CD4-positive, alpha-beta memory T cell (primary cell): Measurements from ENCODE around the gene DNAJC30. TPM values are rescaled to one million over a fixed set of nuclear protein-coding genes. Genes with fewer than 3 reads are reported as not detected.
"Not testable (repeated sequence)": the region's sequence is repeated elsewhere in the genome, so short reads cannot be mapped to it uniquely, and the experiment has no call there.

ENCODE experiments used
- CTCF ChIA-PET: fragments of 350-600 bp; sonication (Branson Sonifier 250); formaldehyde crosslinking; loops from one replicate; lab custom pipeline; 2021; ENCODE audit warnings: inconsistent platforms; ENCODE audit not compliant: partially characterized antibody; lab: Charles Lee
- POLR2A ChIA-PET: fragments of 350-600 bp; sonication (Branson Sonifier 250); formaldehyde crosslinking; loops from one replicate; lab custom pipeline; 2021; ENCODE audit not compliant: partially characterized antibody; lab: Charles Lee
- DNase-seq, 5 donors: peaks; one replicate each; pipeline versions ENCODE4 v3.0.0 to v3.0.0-alpha.2; 2020 to 2022; ENCODE audit warnings: mixed read lengths in 1 of 5
- H3K27ac ChIP-seq: one replicate; pipeline ENCODE4 v1.7.0; 2013; ENCODE audit warnings: low read depth, low read length
- H3K27me3 ChIP-seq: 2 replicates; pipeline ENCODE4 v1.7.0; 2013; ENCODE audit warnings: mild to moderate bottlenecking, low read length, moderate library complexity; ENCODE audit not compliant: insufficient read depth
- H3K36me3 ChIP-seq: 2 replicates; pipeline ENCODE4 v1.7.0; 2013; ENCODE audit warnings: mild to moderate bottlenecking, low read length, moderate library complexity; ENCODE audit not compliant: insufficient read depth
- H3K4me1 ChIP-seq: 2 replicates; pipeline ENCODE4 v1.7.0; 2013; ENCODE audit warnings: mild to moderate bottlenecking, low read length, moderate library complexity; ENCODE audit not compliant: insufficient read depth
- H3K4me3 ChIP-seq, 2 donors: one replicate each; pipeline ENCODE4 v1.7.0; 2013; ENCODE audit warnings: low read length in 2 of 2, mild to moderate bottlenecking in 1 of 2
- H3K9me3 ChIP-seq, 2 donors: one replicate each; pipeline ENCODE4 v1.7.0; 2013; ENCODE audit warnings: low read length in 2 of 2, control low read depth in 1 of 2; ENCODE audit not compliant: control insufficient read depth in 1 of 2
- H3K27ac Mint-ChIP-seq, 7 donors: one replicate each; pipeline ENCODE4 v1.8.0; 2020 to 2021; ENCODE audit warnings: mixed read lengths in 7 of 7, mild to moderate bottlenecking in 6 of 7, inconsistent platforms in 3 of 7, moderate library complexity in 3 of 7
- H3K27me3 Mint-ChIP-seq, 2 donors: one replicate each; pipeline ENCODE4 v1.8.0; 2020 to 2021; ENCODE audit warnings: mixed read lengths in 2 of 2
- H3K36me3 Mint-ChIP-seq, 2 donors: one replicate each; pipeline ENCODE4 v1.8.0; 2020 to 2021; ENCODE audit warnings: mixed read lengths in 2 of 2, inconsistent platforms in 1 of 2, mild to moderate bottlenecking in 1 of 2
- H3K4me1 Mint-ChIP-seq, 4 donors: one replicate each; pipeline ENCODE4 v1.8.0; 2020 to 2021; ENCODE audit warnings: mixed read lengths in 4 of 4, mild to moderate bottlenecking in 1 of 4
- H3K4me3 Mint-ChIP-seq, 8 donors: one replicate each; pipeline ENCODE4 v1.8.0; 2020 to 2021; ENCODE audit warnings: mixed read lengths in 8 of 8, mild to moderate bottlenecking in 7 of 8, moderate library complexity in 6 of 8, inconsistent platforms in 3 of 8
- H3K9me3 Mint-ChIP-seq, 8 donors: one replicate each; pipeline ENCODE4 v1.8.0; 2020 to 2021; ENCODE audit warnings: mixed read lengths in 8 of 8, mild to moderate bottlenecking in 5 of 8, inconsistent platforms in 3 of 8, moderate library complexity in 1 of 8
- intact Hi-C: fragments of 100-400 bp; cut with micrococcal nuclease; formaldehyde crosslinking; loops from one replicate; pipeline ENCODE4 v1.15.1; 2023
- polyA plus RNA-seq, 2 donors: library from polyadenylated mRNA; unstranded; fragments of 300-500 nt; fragmentation: Illumina TruSeq; gene quantifications; one replicate each; pipeline ENCODE4 v1.2.3, GENCODE V29; 2021
- total RNA-seq, 2 experiments: library from RNA; stranded (reverse); gene quantifications; one replicate each; pipeline ENCODE4 v1.2.3, GENCODE V29; 2021

The DNAJC30 gene
- total and polyA plus RNA-seq, 4 experiments from 2014 or later, result 8.3 to 16.5 (median 12.8) TPM

DNA sequence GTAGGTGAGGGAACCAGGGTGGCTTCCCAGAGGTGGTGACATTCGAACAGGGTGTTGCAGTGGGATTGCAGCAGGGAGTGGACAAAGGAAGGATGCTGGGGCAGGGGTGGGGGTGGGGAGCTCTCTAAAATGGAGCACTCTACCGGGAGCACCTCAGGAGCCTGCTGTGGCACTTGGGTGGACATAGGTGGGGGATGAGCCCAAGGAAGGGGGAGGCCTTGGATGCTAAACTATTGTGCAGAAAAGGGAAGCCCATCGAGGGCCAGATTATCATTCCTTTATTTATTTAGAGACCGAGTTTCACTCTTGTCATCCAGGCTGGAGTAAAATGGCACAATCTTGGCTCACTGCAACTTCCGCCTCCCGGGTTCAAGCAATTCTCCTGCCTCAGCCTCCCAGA, 39.5 kb upstream of the DNAJC30 start:
- no peak for DNase-seq
- no peaks in the 10 kb centered on the region for H3K36me3 ChIP-seq
- no peak overlapping the region for H3K27ac ChIP-seq
- ChIA-PET CTCF (interaction anchor here (1.3 to 5.9 kb wide), 4 partner anchors 10 to 115 kb away, joined by 3 to 111 read pairs (median 4); partner anchors contain the start of gene ABHD11), POLR2A (no interaction called here)
- Mint-ChIP-seq H3K27ac (peak overlapping the region in 1 of 7 donors; percentile 22), H3K36me3 (no peaks in the 10 kb centered on the region), H3K9me3 (no peaks in the 10 kb centered on the region), H3K4me1 (peaks cover 8 to 17% (median 9%) of the 10 kb centered on the region in 4 donors), H3K4me3 (no peak overlapping the region), H3K27me3 (peaks cover under 1 to 2% of the 10 kb centered on the region in 2 donors)
- no peaks in the 10 kb centered on the region for H3K9me3 ChIP-seq
- H3K4me3 ChIP-seq, result no peak overlapping the region
- H3K27me3 ChIP-seq, result no peaks in the 10 kb centered on the region
- H3K4me1 ChIP-seq, result peaks cover 15% of the 10 kb centered on the region
- intact Hi-C loops, result no loop called here

GRCh38 chr7:73722182-73722581, 38.9 kb upstream of the DNAJC30 start:
- H3K27me3 Mint-ChIP-seq, H3K27me3 ChIP-seq, H3K36me3 Mint-ChIP-seq, H3K9me3 Mint-ChIP-seq, H3K4me3 Mint-ChIP-seq, DNase-seq, H3K4me3 ChIP-seq, H3K27ac ChIP-seq, H3K9me3 ChIP-seq, intact Hi-C loops, POLR2A ChIA-PET, H3K36me3 ChIP-seq: not testable (repeated sequence)
- Mint-ChIP-seq H3K4me1 (peaks cover 11 to 21% (median 14%) of the 10 kb centered on the region in 4 donors), H3K27ac (peak overlapping the region in 2 of 7 donors; percentile 22 to 71)
- CTCF ChIA-PET, result interaction anchor here (1.0 to 5.9 kb wide), 4 partner anchors 11 to 115 kb away, joined by 3 to 111 read pairs (median 4); partner anchors contain the start of gene ABHD11
- peaks cover 21% of the 10 kb centered on the region for H3K4me1 ChIP-seq

DNA sequence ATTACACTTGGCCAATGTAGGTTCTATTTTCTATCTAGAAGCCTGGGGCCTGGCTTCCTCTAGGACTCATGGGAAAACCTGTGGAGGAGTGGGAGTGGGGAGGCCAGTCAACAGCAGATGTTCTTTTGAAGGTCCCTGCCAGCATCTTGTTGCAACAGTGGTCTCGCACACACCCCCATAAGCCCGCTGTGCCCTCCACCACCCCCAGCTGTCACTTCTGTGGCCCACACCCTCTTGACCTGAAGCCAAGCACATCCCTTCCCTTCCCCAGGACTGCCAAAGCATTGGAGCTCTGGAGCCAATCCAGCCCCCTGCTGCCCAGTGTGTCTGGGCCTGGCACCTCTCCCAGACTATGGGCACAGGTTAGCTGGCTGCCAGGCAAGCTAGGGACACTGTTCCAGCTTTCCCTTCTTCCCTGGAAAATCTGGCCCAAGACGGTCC, 38.1 kb upstream of the DNAJC30 start:
- no peak overlapping the region for H3K27ac ChIP-seq

GRCh38 chr7:73720443-73720842, 37.2 kb upstream of the DNAJC30 start:
- H3K27me3 Mint-ChIP-seq, H3K9me3 ChIP-seq, H3K4me3 ChIP-seq, H3K9me3 Mint-ChIP-seq, DNase-seq, intact Hi-C loops, H3K27me3 ChIP-seq, H3K36me3 Mint-ChIP-seq, H3K36me3 ChIP-seq, H3K27ac ChIP-seq: not testable (repeated sequence)
- peaks cover 34% of the 10 kb centered on the region for H3K4me1 ChIP-seq
- H3K4me1 Mint-ChIP-seq, result peaks cover 14 to 29% (median 20%) of the 10 kb centered on the region in 4 donors
- ChIA-PET CTCF (interaction anchor here (1.2 to 1.3 kb wide), 3 partner anchors 14 to 114 kb away, joined by 3 to 8 read pairs (median 4); no protein-coding TSS in a partner anchor), POLR2A (interaction anchor here (1.2 to 2.1 kb wide), 3 partner anchors 15 to 18 kb away, joined by 3 to 10 read pairs (median 7); partner anchors contain the start of gene ABHD11)
- peak overlapping the region in 4 of 7 donors; percentile 44 to 90 (median 72) for H3K27ac Mint-ChIP-seq
- H3K4me3 Mint-ChIP-seq, result peak overlapping the region; percentile 70 to 86 (median 82)

More for the DNA sequence above, 38.1 kb upstream of the DNAJC30 start:
- CTCF ChIA-PET, result interaction anchor here (1.0 to 5.9 kb wide), 2 partner anchors 92 to 114 kb away, joined by 3 to 111 read pairs; no protein-coding TSS in a partner anchor
- Mint-ChIP-seq H3K4me3 (peak overlapping the region in 4 of 8 donors; percentile 47 to 64 (median 52)), H3K9me3 (no peaks in the 10 kb centered on the region), H3K27me3 (peaks cover 0 to 2% of the 10 kb centered on the region in 2 donors), H3K27ac (peak overlapping the region in 2 of 7 donors; percentile 71 to 75), H3K36me3 (no peaks in the 10 kb centered on the region), H3K4me1 (peaks cover 14 to 25% (median 17%) of the 10 kb centered on the region in 4 donors)
- H3K9me3 ChIP-seq, result no peaks in the 10 kb centered on the region
- peaks cover 29% of the 10 kb centered on the region for H3K4me1 ChIP-seq
- intact Hi-C loops, result no loop called here
- DNase-seq, result no peak
- H3K4me3 ChIP-seq, result no peak overlapping the region
- POLR2A ChIA-PET, result no interaction called here
- H3K27me3 ChIP-seq, result no peaks in the 10 kb centered on the region
- no peaks in the 10 kb centered on the region for H3K36me3 ChIP-seq

DNA sequence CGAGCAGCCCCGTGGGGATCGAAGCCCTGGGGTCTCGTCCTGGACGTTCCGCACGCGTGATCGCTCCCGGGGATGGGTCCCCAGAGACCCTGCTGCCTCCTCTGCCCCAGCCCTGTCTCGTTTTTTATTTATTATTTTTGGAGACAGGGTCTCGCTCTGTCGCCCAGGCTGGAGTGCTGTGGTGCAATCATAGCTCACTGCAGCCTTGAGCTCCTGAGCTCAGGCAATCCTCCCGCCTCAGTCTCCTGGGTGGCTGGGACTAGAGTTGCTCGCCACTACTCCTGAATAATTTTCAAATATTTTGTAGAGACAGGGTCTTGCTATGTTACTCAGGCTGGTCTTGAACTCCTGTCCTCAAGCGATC, 36.5 kb upstream of the DNAJC30 start:
- Mint-ChIP-seq H3K36me3 (no peaks in the 10 kb centered on the region), H3K27ac (peak overlapping the region in 4 of 7 donors; percentile 68 to 90 (median 70)), H3K4me3 (peak overlapping the region; percentile 70 to 86 (median 82)), H3K4me1 (peaks cover 14 to 29% (median 20%) of the 10 kb centered on the region in 4 donors), H3K27me3 (peaks cover 0 to 2% of the 10 kb centered on the region in 2 donors), H3K9me3 (no peaks in the 10 kb centered on the region)
- Histone ChIP-seq H3K4me1 (peaks cover 34% of the 10 kb centered on the region), H3K9me3 (no peaks in the 10 kb centered on the region), H3K4me3 (no peak overlapping the region), H3K27ac (no peak overlapping the region), H3K36me3 (no peaks in the 10 kb centered on the region), H3K27me3 (no peaks in the 10 kb centered on the region)
- intact Hi-C loops, result loop anchor here (1.0 to 5.0 kb wide), 2 partner anchors 19 to 52 kb away; partner anchors contain the start of genes ABHD11 and VPS37D
- peak in 1 of 5 donors; percentile 25 for DNase-seq
- ChIA-PET CTCF (interaction anchor here (1.2 to 1.3 kb wide), 3 partner anchors 15 to 113 kb away, joined by 3 to 8 read pairs (median 4); no protein-coding TSS in a partner anchor), POLR2A (interaction anchor here (1.2 to 2.1 kb wide), 3 partner anchors 14 to 19 kb away, joined by 3 to 10 read pairs (median 7); partner anchors contain the start of gene ABHD11)

DNA sequence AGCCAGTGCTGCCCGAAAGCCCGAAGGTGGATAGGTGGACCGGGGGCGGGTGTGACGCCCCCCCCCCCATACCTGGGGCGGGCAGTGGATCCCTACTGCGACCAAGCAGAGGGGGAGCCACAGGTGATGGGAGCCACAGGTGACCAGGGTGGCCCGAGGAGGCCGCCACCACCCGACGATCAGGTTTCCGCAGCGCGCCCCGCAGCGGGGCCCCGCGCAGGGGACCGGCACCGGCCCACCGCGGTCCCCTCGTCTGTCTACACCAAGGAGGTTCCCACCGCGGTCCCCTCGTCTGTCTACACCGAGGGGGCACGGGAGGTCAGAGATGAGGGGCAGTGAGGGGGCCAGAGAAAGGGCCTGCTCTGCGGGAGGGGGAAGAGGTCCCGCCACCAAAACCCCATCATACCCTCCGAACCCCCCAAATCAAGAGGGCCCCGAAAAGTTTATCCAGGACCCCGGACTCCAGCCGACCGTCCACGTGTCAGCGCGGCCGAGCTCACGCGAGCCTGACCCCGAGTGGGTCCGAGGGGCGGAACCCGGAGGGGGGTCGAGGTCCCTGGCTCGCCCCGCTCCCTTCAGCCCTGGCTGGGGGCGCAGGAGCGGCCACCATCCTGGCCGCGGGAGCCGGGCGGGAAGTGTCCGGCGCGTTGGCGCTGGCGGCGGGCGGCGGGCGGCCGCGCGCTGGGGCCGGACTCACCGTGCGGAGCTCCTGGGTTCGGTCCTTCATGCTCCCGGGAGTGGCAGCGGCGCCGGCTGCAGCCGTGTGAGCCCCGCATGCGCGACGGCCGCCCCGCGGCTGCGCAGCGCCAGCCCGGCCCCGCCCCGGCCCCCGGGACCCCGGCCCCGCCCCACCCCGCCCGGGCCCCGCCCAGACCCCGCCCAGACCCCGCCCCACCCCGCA, 35.9 kb upstream of the DNAJC30 start, which contains the start of gene STX1A:
Gene STX1A (minus strand): TSS at position 765 of the 901 bp plus-strand sequence. CDS start 38 bp downstream, at position 727.
- Mint-ChIP-seq H3K36me3 (no peaks in the 10 kb centered on the region), H3K4me1 (peaks cover 13 to 29% (median 20%) of the 10 kb centered on the region in 4 donors), H3K27ac (peak within 1 kb of the TSS in 5 of 7 donors; percentile 68 to 90 (median 72)), H3K4me3 (peak within 1 kb of the TSS; percentile 84 to 92 (median 91)), H3K9me3 (no peaks in the 10 kb centered on the region), H3K27me3 (no peaks in the 10 kb centered on the region)
- CTCF ChIA-PET, result interaction anchor here (1.2 to 1.3 kb wide), 2 partner anchors 16 to 104 kb away, joined by 3 to 8 read pairs; no protein-coding TSS in a partner anchor
- DNase-seq, result peak; percentile 65 to 78 (median 71)
- intact Hi-C loops, result loop anchor here (1.0 to 5.0 kb wide), 3 partner anchors 19 to 52 kb away; partner anchors contain the start of genes ABHD11, BUD23, DNAJC30 and VPS37D
- no peaks in the 10 kb centered on the region for H3K27me3 ChIP-seq
- peaks cover 34% of the 10 kb centered on the region for H3K4me1 ChIP-seq
- POLR2A ChIA-PET, result interaction anchor here (1.2 to 2.1 kb wide), 3 partner anchors 13 to 20 kb away, joined by 3 to 10 read pairs (median 7); partner anchors contain the start of gene ABHD11
- H3K9me3 ChIP-seq, result no peaks in the 10 kb centered on the region
- H3K4me3 ChIP-seq, result peak within 1 kb of the TSS; percentile 65 to 76
- H3K36me3 ChIP-seq, result no peaks in the 10 kb centered on the region
- peak within 1 kb of the TSS; percentile 46 for H3K27ac ChIP-seq
